Measurements from ENCODE around the gene FBXL17. TPM values are rescaled to one million over a fixed set of nuclear protein-coding genes. Genes with fewer than 3 reads are reported as not detected.

Gene FBXL17
- total RNA-seq, 1 experiment from 2014 or later = 5.3 TPM

DNA sequence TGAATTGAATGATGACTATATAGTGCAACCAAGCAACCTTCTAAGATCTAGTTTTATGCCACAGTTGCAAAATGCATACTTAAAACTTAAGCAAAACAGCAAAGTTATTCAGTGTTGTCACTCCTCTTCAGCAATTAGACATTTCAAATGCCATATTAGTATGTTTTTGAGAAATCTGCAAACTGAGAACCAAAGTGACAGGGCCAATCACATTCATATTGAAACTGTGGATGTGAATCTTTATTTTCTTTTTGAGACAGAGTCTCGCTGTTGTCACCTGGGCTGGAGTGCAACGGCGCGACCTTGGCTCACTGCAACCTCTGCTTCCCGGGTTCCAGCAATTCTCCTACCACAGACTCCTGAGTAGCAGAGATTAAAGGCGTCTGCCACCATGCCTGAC lies 461.9 kb downstream of the FBXL17 start:
- TF ChIP-seq, protein P1, sequence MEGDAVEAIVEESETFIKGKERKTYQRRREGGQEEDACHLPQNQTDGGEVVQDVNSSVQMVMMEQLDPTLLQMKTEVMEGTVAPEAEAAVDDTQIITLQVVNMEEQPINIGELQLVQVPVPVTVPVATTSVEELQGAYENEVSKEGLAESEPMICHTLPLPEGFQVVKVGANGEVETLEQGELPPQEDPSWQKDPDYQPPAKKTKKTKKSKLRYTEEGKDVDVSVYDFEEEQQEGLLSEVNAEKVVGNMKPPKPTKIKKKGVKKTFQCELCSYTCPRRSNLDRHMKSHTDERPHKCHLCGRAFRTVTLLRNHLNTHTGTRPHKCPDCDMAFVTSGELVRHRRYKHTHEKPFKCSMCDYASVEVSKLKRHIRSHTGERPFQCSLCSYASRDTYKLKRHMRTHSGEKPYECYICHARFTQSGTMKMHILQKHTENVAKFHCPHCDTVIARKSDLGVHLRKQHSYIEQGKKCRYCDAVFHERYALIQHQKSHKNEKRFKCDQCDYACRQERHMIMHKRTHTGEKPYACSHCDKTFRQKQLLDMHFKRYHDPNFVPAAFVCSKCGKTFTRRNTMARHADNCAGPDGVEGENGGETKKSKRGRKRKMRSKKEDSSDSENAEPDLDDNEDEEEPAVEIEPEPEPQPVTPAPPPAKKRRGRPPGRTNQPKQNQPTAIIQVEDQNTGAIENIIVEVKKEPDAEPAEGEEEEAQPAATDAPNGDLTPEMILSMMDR (conservative IDR thresholded peaks at IDR 0.05) = no peak
- H3K9ac ChIP-seq (ENCODE audit: extremely low read depth, insufficient read length, low read length) = no peak overlapping the region
- H2AFZ ChIP-seq (ENCODE audit: low read length) = no peak overlapping the region
- H3K4me2 ChIP-seq (ENCODE audit: insufficient read depth, insufficient read length, low read length) = no peak overlapping the region
- WGBS (ENCODE audit: extremely low coverage, insufficient read length, low lambda C conversion rate) = no CpG with 5 or more reads among the region's 6 CpGs
- H3K27ac Mint-ChIP-seq = no peak overlapping the region
- H4K5ac ChIP-seq (ENCODE audit: insufficient read length, low read depth, low read length) = no peak overlapping the region
- no peak overlapping the region for H4K91ac ChIP-seq (ENCODE audit: insufficient read length, low read depth, low read length)
- no peaks in the 10 kb centered on the region for H3K79me2 ChIP-seq (ENCODE audit: insufficient read depth, low read length)
- H3K27ac ChIP-seq (ENCODE audit: insufficient read length, low read depth, low read length) = no peak overlapping the region
- H3K9me3 Mint-ChIP-seq = no peaks in the 10 kb centered on the region
- H3K9me3 ChIP-seq (ENCODE audit: control insufficient read depth, low read depth, low read length) = no peaks in the 10 kb centered on the region
- H3K4ac ChIP-seq (ENCODE audit: low read depth, low read length) = no peak overlapping the region
- no peaks in the 10 kb centered on the region for H3K27me3 Mint-ChIP-seq (ENCODE audit: low read depth)
- no peak overlapping the region for H2BK120ac ChIP-seq (ENCODE audit: low read depth, low read length, poor library complexity, severe bottlenecking)
- no peak overlapping the region for H2BK12ac ChIP-seq (ENCODE audit: insufficient read length, low read depth, low read length)
- no peak overlapping the region for H2BK15ac ChIP-seq (ENCODE audit: low read depth, low read length)
- DNase-seq = no peak
- no peak overlapping the region for H2BK5ac ChIP-seq (ENCODE audit: insufficient read length, low read length)
- no peak overlapping the region for H4K8ac ChIP-seq (replicated peaks; ENCODE audit: insufficient read length, low read depth, low read length)
- H3K14ac ChIP-seq (ENCODE audit: insufficient read depth, low read length) = no peak overlapping the region
- no peaks in the 10 kb centered on the region for H4K20me1 ChIP-seq (ENCODE audit: control insufficient read depth, insufficient read depth, insufficient read length)
- no peaks in the 10 kb centered on the region for H3K36me3 Mint-ChIP-seq (ENCODE audit: insufficient read depth in 1 of 3, low read depth in 3 of 3)
- peaks cover 7 to 9% of the 10 kb centered on the region in 2 experiments; a peak in 3 of 4 replicates for H3K4me1 Mint-ChIP-seq
- no peak overlapping the region for H3K4me3 Mint-ChIP-seq
- H3K4me1 ChIP-seq (ENCODE audit: insufficient read depth, low read length) = no peaks in the 10 kb centered on the region; the same call in 1 of the 2 replicates
- no peak overlapping the region for H3K18ac ChIP-seq (ENCODE audit: insufficient read length, low read depth, low read length)
- H3K79me1 ChIP-seq (ENCODE audit: insufficient read depth, low read depth, low read length, poor library complexity, severe bottlenecking) = no peaks in the 10 kb centered on the region
- H3T11ph ChIP-seq (ENCODE audit: low read length) = no peak overlapping the region
- no peak overlapping the region for H3K23ac ChIP-seq (ENCODE audit: insufficient read length, low read depth, low read length)
- no peak overlapping the region for H2BK20ac ChIP-seq (ENCODE audit: low read depth, low read length, poor library complexity, severe bottlenecking)
- no peak overlapping the region for H2AK5ac ChIP-seq (ENCODE audit: insufficient read length, low read length)
- H3K23me2 ChIP-seq (ENCODE audit: insufficient read length, low read depth, low read length, poor library complexity, severe bottlenecking) = no peaks in the 10 kb centered on the region
- no peak overlapping the region for H3K56ac ChIP-seq (ENCODE audit: insufficient read length, low read depth, low read length)
- no peaks in the 10 kb centered on the region for H3K27me3 ChIP-seq (ENCODE audit: insufficient read depth, low read length)
